IPS-20b (cell line): ENCODE measurements around the gene SC5D.

Source experiments
- H3K27ac ChIP-seq: one replicate; pipeline ENCODE4 v1.5.1; 2013; ENCODE audit warnings: low read length
- H3K27me3 ChIP-seq: 2 replicates; pipeline ENCODE4 v1.6.1; 2013; ENCODE audit warnings: mild to moderate bottlenecking, low read length, inconsistent platforms; ENCODE audit not compliant: insufficient read depth
- H3K36me3 ChIP-seq: 2 replicates; pipeline ENCODE4 v1.6.1; 2013; ENCODE audit warnings: low read depth, mild to moderate bottlenecking, inconsistent platforms, low read length, moderate library complexity; ENCODE audit not compliant: insufficient read depth
- H3K4me1 ChIP-seq: 2 replicates; pipeline ENCODE4 v1.6.1; 2013; ENCODE audit warnings: mild to moderate bottlenecking, control low read depth, inconsistent platforms, low read length, moderate library complexity; ENCODE audit not compliant: insufficient read depth
- H3K4me3 ChIP-seq: 2 replicates; pipeline ENCODE4 v1.5.1; 2013; ENCODE audit warnings: mild to moderate bottlenecking, low read length, inconsistent platforms
- H3K9ac ChIP-seq: 2 replicates; pipeline ENCODE4 v1.6.1; 2013; ENCODE audit warnings: low read depth, mild to moderate bottlenecking, inconsistent platforms, low read length, moderate library complexity
- H3K9me3 ChIP-seq: 2 replicates; pipeline ENCODE4 v1.6.1; 2013; ENCODE audit warnings: mild to moderate bottlenecking, low read depth, low read length, inconsistent platforms; ENCODE audit not compliant: insufficient read depth

Gene SC5D, protein sequence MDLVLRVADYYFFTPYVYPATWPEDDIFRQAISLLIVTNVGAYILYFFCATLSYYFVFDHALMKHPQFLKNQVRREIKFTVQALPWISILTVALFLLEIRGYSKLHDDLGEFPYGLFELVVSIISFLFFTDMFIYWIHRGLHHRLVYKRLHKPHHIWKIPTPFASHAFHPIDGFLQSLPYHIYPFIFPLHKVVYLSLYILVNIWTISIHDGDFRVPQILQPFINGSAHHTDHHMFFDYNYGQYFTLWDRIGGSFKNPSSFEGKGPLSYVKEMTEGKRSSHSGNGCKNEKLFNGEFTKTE

DNA sequence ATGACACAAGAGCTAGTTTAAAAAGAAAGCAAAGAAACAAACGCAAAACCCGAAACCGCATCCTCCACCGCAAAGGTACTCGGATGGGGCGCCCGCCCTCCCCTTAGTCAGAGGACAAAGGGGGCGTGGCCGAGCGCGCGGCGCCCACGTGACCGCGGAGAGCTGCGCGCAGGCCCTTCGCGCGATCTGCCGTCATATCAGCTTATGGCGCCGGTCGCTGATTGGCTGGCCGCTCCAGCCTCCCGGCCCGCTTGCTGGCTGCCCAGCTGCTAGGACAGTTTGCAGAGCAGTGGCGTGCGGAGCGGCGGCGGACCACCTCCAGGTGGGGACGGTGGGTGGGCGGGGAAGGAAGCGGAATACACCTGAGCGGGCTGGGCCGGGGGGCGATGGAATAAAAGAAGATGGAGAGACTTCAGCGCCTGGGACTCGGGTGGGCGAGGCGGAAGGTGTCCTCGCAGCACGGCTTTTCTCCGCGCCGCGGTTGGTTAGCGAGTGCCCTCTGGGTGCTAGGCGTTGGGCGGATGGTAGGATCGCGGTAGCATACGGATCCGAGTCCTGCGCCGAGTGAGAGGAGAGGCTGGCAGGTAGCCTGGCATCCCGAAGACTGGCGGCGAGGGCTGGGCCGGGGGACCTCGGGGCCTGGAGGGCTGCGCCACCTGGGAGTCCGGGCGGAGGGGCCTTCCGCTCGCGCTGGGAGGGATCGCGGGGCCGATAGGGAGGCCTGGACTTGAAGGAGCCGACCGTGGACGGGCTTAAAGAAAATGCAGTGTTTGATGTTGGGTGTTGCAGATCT lies at the start of gene SC5D:
Gene SC5D, plus strand, starts transcription at position 277 of the 793 bp plus-strand sequence. CDS start 10,605 bp downstream, outside the sequence.
- peak within 1 kb of the TSS; percentile 95 for H3K4me3 ChIP-seq
- H3K36me3 ChIP-seq = no peaks in the 10 kb centered on the region; the same call in 1 of the 2 replicates
- peak within 1 kb of the TSS; percentile 84 for H3K27ac ChIP-seq
- no peaks in the 10 kb centered on the region for H3K9me3 ChIP-seq
- peak within 1 kb of the TSS; percentile 92 for H3K9ac ChIP-seq
- peaks cover 34% of the 10 kb centered on the region; the same call in 1 of the 2 replicates for H3K4me1 ChIP-seq
- H3K27me3 ChIP-seq = no peaks in the 10 kb centered on the region

DNA sequence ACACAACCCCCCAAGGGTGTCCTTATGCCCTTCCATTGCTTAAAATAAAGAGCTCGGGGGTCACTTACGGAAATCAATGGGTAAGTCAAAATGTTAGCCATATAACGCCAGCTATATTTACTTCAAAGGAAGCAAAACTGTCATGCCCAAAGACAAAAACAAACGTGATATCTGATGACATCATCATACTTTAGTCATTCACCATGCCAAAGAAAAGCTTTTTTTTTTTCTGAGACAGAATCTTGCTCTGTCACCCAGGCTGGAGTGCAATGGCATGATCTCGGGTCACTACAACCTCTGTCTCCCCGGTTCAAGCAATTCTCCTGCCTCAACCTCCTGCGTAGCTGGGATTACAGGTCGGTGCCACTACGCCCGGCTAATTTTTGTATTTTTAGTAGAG lies 47.7 kb upstream of the SC5D start:
- Histone ChIP-seq H3K36me3 (no peaks in the 10 kb centered on the region), H3K4me1 (peaks cover 15% of the 10 kb centered on the region; the same call in 1 of the 2 replicates), H3K9me3 (no peaks in the 10 kb centered on the region), H3K4me3 (no peak overlapping the region), H3K27me3 (no peaks in the 10 kb centered on the region), H3K9ac (no peak overlapping the region), H3K27ac (no peak overlapping the region)

DNA sequence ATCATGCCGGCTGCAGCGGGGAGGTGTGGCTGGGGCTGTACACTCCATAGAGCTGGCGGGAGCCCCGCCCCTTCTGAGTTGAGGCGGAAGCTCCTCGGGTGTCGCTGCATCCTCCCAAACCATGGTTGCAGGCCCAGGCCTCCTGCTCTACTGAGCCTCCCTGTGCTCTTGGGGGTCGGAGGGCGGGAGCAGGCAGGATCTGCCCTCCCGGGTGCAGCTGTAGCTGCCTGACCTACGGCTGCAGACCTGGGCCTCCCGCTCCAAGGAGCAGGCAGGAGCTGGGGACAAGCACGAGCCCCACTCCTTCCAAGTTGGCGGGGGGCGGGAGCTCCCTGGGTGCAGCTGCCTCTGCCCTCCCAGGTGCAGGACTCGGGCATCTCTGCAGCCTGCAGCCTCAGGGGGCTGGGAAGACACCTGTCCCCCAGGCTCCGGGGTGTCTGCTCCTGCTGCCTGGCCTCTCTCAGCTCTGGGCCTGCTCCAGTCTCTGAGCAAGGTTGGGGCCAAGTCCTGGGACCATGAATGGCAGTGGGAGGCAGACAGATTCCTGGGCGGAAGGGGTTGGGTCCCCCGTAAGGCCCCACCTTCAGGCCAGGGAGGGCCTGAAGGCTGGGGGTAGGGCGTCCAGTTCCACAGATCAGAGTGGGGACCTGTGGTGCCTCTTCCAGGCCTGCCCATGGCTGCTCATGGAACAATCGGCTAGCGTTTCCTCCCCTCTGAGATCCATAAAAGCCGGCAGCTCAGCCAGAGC lies 46.4 kb upstream of the SC5D start:
- Histone ChIP-seq H3K4me1 (peaks cover 13% of the 10 kb centered on the region), H3K9ac (no peak overlapping the region), H3K9me3 (no peaks in the 10 kb centered on the region), H3K27ac (no peak overlapping the region), H3K36me3 (no peaks in the 10 kb centered on the region), H3K4me3 (no peak overlapping the region), H3K27me3 (no peaks in the 10 kb centered on the region)

DNA sequence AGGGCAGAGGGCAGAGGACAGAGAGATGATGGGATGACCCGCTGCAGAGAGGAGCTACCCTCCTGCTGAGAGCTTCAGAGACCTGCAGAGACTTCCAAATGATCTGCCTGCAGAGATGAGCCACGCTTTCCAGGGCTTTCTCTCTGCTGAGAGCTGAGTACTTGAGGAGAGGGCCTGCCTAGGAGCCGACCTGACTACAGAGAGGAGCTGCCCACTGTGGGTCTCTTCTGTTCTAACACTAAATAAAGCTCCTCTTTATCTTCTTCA lies 45.9 kb upstream of the SC5D start:
- Histone ChIP-seq H3K27ac (no peak overlapping the region), H3K27me3 (no peaks in the 10 kb centered on the region), H3K4me3 (no peak overlapping the region), H3K9ac (no peak overlapping the region), H3K9me3 (no peaks in the 10 kb centered on the region), H3K36me3 (no peaks in the 10 kb centered on the region), H3K4me1 (peaks cover 13% of the 10 kb centered on the region)

DNA sequence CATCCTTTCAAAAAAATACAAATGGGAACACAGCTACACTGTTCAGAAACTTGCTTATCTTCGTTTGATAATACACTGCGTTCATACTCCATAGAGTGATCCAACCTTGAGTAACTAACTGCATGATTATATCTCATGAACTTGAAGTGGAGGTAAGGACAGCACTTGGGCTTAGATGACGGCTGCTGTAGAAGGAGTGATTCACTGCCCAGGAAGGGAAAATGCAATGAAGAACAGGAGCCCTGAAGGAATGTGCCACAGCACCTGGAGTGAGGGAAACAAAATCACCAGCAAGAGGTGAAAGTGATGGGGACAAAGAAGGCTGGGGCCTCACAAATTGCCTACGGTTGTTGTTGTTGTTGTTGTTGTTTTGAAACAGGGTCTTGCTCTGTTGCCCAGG lies 44.1 kb upstream of the SC5D start:
- Histone ChIP-seq H3K27me3 (no peaks in the 10 kb centered on the region), H3K4me3 (no peak overlapping the region), H3K9ac (no peak overlapping the region), H3K36me3 (no peaks in the 10 kb centered on the region), H3K9me3 (no peaks in the 10 kb centered on the region), H3K27ac (no peak overlapping the region), H3K4me1 (peaks cover 7% of the 10 kb centered on the region)

DNA sequence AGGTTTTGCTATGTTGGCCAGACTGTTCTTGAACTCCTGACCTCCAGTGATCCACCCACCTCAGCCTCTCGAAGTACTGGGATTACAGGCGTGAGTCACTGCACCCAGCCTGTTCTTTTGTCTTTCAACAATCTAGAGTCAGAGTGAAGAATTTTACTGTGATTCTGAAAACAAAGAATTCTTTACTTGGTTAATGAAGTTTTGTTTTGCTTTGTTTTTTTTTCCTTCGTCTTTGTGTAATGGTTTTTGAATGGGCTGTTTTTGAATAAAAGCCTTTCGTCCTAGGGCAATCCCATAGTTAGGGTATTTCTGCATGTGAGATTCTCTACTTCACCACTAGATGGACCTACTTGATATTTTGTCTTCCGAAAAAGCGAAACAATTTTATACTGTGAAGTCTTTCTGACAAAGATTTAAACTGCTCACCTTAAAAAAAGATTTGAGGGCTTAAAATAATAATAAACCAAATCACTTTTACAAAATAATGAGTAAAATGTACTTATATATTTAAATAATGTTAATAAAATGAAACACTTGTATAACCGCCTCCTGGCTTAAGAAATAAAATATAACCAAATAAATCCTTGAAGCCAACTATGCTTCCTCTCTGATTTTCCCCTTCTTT lies 43.4 kb upstream of the SC5D start:
- Histone ChIP-seq H3K9ac (no peak overlapping the region), H3K4me3 (no peak overlapping the region), H3K27me3 (no peaks in the 10 kb centered on the region), H3K4me1 (peaks cover 7% of the 10 kb centered on the region), H3K27ac (no peak overlapping the region), H3K9me3 (peaks cover 2% of the 10 kb centered on the region; the same call in 1 of the 2 replicates), H3K36me3 (no peaks in the 10 kb centered on the region)

DNA sequence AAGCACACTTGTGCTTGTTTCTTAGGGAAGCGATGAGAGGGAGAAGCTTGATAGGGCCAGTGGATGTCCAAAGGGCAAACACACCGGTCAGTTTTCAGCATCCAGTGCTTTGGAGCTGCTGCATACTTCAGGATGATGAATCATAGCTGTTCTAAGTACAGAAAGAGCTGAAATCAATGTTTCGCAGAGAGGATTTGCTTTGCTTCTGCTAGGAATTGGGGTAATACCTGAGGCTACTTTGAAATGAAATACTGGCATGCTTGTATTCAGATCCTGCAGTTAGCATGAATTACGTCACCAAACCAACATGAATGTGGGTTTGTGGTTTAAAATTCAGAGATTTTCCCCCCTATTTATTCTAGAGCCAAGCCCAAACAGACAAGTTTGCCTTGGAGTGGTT lies 41.7 kb upstream of the SC5D start:
- Histone ChIP-seq H3K4me3 (no peak overlapping the region), H3K9ac (no peak overlapping the region), H3K27me3 (no peaks in the 10 kb centered on the region), H3K27ac (no peak overlapping the region), H3K9me3 (peaks cover 8% of the 10 kb centered on the region; the same call in 1 of the 2 replicates), H3K4me1 (peaks cover 14% of the 10 kb centered on the region), H3K36me3 (no peaks in the 10 kb centered on the region)

DNA sequence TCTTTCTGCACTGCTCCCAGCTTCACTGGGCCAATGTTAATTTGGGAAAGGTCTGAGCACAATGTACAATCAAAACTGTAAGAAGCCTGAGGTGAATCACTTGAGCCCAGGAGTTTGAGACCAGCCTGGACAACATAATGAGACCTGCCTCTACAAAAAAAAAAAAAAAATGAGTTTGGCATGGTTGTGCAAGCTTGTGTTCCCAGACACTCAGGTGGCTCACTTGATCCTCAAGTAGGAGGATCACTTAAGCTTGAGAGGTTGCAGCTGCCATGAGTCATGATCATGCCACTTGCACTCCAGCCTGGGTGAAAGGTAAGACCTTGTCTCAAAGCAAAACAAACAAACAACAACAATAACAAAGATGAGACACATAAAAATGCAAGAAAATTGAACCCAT lies 38.6 kb upstream of the SC5D start:
- no peak overlapping the region for H3K27ac ChIP-seq
- no peaks in the 10 kb centered on the region for H3K27me3 ChIP-seq
- H3K9me3 ChIP-seq = peaks cover 8% of the 10 kb centered on the region; the same call in 1 of the 2 replicates
- no peaks in the 10 kb centered on the region for H3K36me3 ChIP-seq
- H3K4me1 ChIP-seq = peaks cover 16% of the 10 kb centered on the region
- H3K9ac ChIP-seq = no peak overlapping the region
- no peak overlapping the region for H3K4me3 ChIP-seq

DNA sequence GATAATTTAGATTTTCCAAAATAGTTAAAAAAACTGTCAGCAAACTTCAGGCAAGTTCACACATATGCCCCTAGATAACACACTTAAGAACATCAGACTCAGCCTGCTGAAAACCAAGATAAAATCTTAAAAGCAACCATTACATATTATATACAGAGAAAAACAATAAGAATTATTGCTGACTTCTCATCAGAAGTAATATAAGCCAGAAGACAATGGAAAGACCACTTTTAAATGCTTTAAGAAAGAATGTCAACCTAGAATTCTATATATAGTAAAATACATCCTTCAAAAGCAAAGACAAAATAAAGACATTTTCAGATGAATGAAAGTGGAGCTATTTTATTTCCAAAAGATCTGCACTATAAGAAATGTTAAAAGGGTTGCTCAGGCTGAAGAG lies 37.8 kb upstream of the SC5D start:
- Histone ChIP-seq H3K9me3 (peaks cover 8% of the 10 kb centered on the region; the same call in 1 of the 2 replicates), H3K9ac (no peak overlapping the region), H3K36me3 (no peaks in the 10 kb centered on the region), H3K4me1 (peaks cover 16% of the 10 kb centered on the region), H3K4me3 (no peak overlapping the region), H3K27ac (no peak overlapping the region), H3K27me3 (no peaks in the 10 kb centered on the region)

DNA sequence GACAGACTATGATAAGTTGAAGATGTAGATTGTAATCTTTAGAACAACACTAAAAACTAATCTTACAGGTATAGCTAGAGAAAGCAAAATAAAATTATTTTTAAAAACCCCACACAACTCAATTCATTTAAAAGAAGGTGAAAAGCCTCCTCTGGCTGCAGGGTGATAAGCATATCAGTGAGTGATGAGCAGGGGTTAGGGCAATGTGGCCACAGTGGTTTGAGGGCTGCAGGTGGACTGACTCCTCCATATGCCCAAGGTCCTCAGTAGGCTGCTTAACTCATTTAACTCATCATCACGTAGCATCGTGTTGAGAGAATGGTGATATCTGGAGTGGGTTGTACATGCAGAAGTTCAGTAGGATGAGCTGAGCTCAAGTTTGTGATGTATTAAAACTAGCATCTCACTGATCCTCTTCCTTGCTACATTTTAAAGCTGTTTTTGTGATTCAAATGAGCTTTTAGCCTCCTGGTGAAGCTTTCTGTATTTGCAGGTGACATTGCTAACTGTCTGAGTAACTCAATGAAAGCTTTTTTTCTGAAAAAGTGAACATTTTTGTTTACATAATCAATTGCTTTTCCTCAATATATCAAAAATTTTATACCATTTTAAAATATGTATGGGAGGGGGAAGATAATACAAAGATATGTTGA lies 37.0 kb upstream of the SC5D start:
- Histone ChIP-seq H3K9ac (no peak overlapping the region), H3K27ac (no peak overlapping the region), H3K9me3 (peaks cover 8% of the 10 kb centered on the region; the same call in 1 of the 2 replicates), H3K4me3 (peak overlapping the region; percentile 43), H3K4me1 (peaks cover 12% of the 10 kb centered on the region), H3K27me3 (no peaks in the 10 kb centered on the region), H3K36me3 (no peaks in the 10 kb centered on the region)

DNA sequence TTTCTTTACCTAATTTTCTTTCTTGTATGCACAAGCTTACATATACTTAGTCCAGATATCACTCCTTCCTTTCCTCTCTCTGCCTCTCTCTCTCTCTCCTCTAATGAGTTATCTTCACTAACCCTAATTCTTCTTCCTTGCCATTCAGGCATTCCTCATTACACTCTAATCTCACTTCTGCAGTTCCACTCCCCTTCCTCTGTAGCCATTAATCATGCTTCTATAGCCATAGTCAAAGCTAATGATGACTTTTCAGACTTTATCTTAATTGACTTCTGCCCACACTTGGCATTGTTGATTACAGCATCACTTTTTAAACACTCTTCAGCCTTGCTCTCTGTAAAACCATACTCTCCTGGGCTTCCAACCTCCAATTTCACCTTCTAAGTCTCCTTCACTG lies 35.3 kb upstream of the SC5D start:
- Histone ChIP-seq H3K27me3 (no peaks in the 10 kb centered on the region), H3K36me3 (no peaks in the 10 kb centered on the region), H3K4me1 (peaks cover 12% of the 10 kb centered on the region; the same call in 1 of the 2 replicates), H3K9me3 (peaks cover 8% of the 10 kb centered on the region; the same call in 1 of the 2 replicates), H3K9ac (no peak overlapping the region), H3K27ac (no peak overlapping the region), H3K4me3 (no peak overlapping the region)
